H1 (cell line): ENCODE measurements around the gene PYCARD. TPM values are rescaled to one million over a fixed set of nuclear protein-coding genes. Genes with fewer than 3 reads are reported as not detected.

Source experiments
- BACH1 ChIP-seq: IDR thresholded peaks from 2 replicates; pipeline ENCODE4 v1.6.1; 2012; ENCODE audit warnings: low read length, improper control_type of control experiment
- BRCA1 ChIP-seq: IDR thresholded peaks from 2 replicates; pipeline ENCODE4 v1.6.1; 2012; ENCODE audit warnings: low read depth, low read length, improper control_type of control experiment
- CBX5 ChIP-seq: fragments of 300-800, 300-1000 bp; sonication (generic); IDR thresholded peaks from 2 replicates; pipeline ENCODE4 v1.7.1; 2016; ENCODE audit warnings: antibody characterized with exemption, low read length, low read depth
- CEBPB ChIP-seq: IDR thresholded peaks from 2 replicates; pipeline ENCODE4 v1.6.1; 2012; ENCODE audit warnings: low read depth, low read length
- CHD1 ChIP-seq: IDR thresholded peaks from 2 replicates; pipeline ENCODE4 v1.6.1; 2012; ENCODE audit warnings: low read depth, low read length, improper control_type of control experiment
- FOSL1 ChIP-seq: IDR thresholded peaks from 2 replicates; pipeline ENCODE4 v1.6.1; 2011; ENCODE audit warnings: mild to moderate bottlenecking, low read depth, low read length, moderate library complexity; ENCODE audit not compliant: insufficient read depth
- HDAC2 ChIP-seq, 2 experiments: fragments of 300-600 bp in 1 of 2; sonication (generic) in 1 of 2; IDR thresholded peaks; 2 replicates each; pipeline ENCODE4 v1.6.1; 2011 to 2012; ENCODE audit warnings: low read depth in 2 of 2, low read length in 2 of 2, mild to moderate bottlenecking in 2 of 2, moderate library complexity in 2 of 2, borderline replicate concordance in 1 of 2, inconsistent platforms in 1 of 2
- JUND ChIP-seq: IDR thresholded peaks from 2 replicates; pipeline ENCODE4 v1.6.1; 2011; ENCODE audit warnings: mild to moderate bottlenecking, improper control_type of control experiment, low read length
- KDM1A ChIP-seq: fragments of 200-600, 300-600 bp; sonication (generic); IDR thresholded peaks from 2 replicates; pipeline ENCODE4 v1.7.1; 2016; ENCODE audit warnings: mild to moderate bottlenecking, low read length, borderline replicate concordance
- NANOG ChIP-seq: IDR thresholded peaks from 2 replicates; pipeline ENCODE4 v1.6.1; 2011; ENCODE audit warnings: low read length, low read depth, mild to moderate bottlenecking, inconsistent platforms; ENCODE audit not compliant: insufficient read depth, poor library complexity, severe bottlenecking
- NRF1 ChIP-seq: IDR thresholded peaks from 2 replicates; pipeline ENCODE4 v1.6.1; 2011; ENCODE audit warnings: mild to moderate bottlenecking, low read depth, low read length, improper control_type of control experiment
- PHF8 ChIP-seq: fragments of 200-600 bp; sonication (generic); conservative IDR thresholded peaks from 2 replicates; pipeline ENCODE4 v1.7.1; 2012; ENCODE audit warnings: low read depth, mild to moderate bottlenecking, inconsistent platforms, low read length, moderate library complexity
- POLR2A ChIP-seq, 2 experiments: IDR thresholded peaks; 1 replicate in 1 of 2; 2 replicates in 1 of 2; pipeline ENCODE4 v1.6.1; 2011; ENCODE audit warnings: low read depth in 2 of 2, low read length in 2 of 2, mild to moderate bottlenecking in 2 of 2; ENCODE audit errors: control extremely low read depth in 1 of 2
- RAD21 ChIP-seq, 2 experiments: IDR thresholded peaks in 1 of 2; conservative IDR thresholded peaks in 1 of 2; 2 replicates each; pipeline ENCODE4 v1.6.1; 2011; ENCODE audit warnings: low read depth in 2 of 2, low read length in 2 of 2, improper control_type of control experiment in 1 of 2, inconsistent platforms in 1 of 2, mild to moderate bottlenecking in 1 of 2, moderate library complexity in 1 of 2
- RBBP5 ChIP-seq: IDR thresholded peaks from 2 replicates; pipeline ENCODE4 v1.7.1; 2012; ENCODE audit warnings: low read depth, mild to moderate bottlenecking, inconsistent platforms, low read length, moderate library complexity, borderline replicate concordance
- RNF2 ChIP-seq: fragments of 200-900, 300-1000 bp; sonication (generic); IDR thresholded peaks from 2 replicates; pipeline ENCODE4 v1.7.1; 2016; ENCODE audit warnings: borderline replicate concordance, low read depth, mild to moderate bottlenecking, antibody characterized with exemption, low read length; ENCODE audit not compliant: poor library complexity, severe bottlenecking; ENCODE audit errors: missing control alignments
- SIRT6 ChIP-seq: IDR thresholded peaks from one replicate; pipeline ENCODE4 v1.7.1; 2012; ENCODE audit warnings: low read length, inconsistent platforms
- SRF ChIP-seq: IDR thresholded peaks from 2 replicates; pipeline ENCODE4 v1.6.1; 2011; ENCODE audit warnings: mild to moderate bottlenecking, low read depth, low read length, moderate library complexity
- SUZ12 ChIP-seq: fragments of 200-600 bp; sonication (generic); IDR thresholded peaks from 2 replicates; pipeline ENCODE4 v1.6.1; 2012; ENCODE audit warnings: mild to moderate bottlenecking, inconsistent platforms, low read length, moderate library complexity, mixed read lengths
- TAF1 ChIP-seq: IDR thresholded peaks from 2 replicates; pipeline ENCODE4 v1.6.1; 2011; ENCODE audit warnings: mild to moderate bottlenecking, low read depth, low read length
- TAF7 ChIP-seq: optimal IDR thresholded peaks from 2 replicates; pipeline ENCODE3; 2011; ENCODE audit warnings: low read depth, mild to moderate bottlenecking, inconsistent platforms, low read length, moderate library complexity, borderline replicate concordance
- TBP ChIP-seq: IDR thresholded peaks from 2 replicates; pipeline ENCODE4 v1.6.1; 2011; ENCODE audit warnings: low read depth, low read length, improper control_type of control experiment
- TCF12 ChIP-seq: IDR thresholded peaks from 2 replicates; pipeline ENCODE4 v1.6.1; 2011; ENCODE audit warnings: low read depth, mild to moderate bottlenecking, low read length
- TEAD4 ChIP-seq: IDR thresholded peaks from 2 replicates; pipeline ENCODE4 v1.6.1; 2012; ENCODE audit warnings: low read depth, low read length, inconsistent platforms, mixed read lengths
- YY1 ChIP-seq: IDR thresholded peaks from 2 replicates; pipeline ENCODE4 v1.6.1; 2011; ENCODE audit warnings: low read depth, mild to moderate bottlenecking, low read length
- polyA plus RNA-seq, 7 experiments: library from polyadenylated mRNA; depleted of rRNA in 3 of 7; stranded (reverse) in 5 of 7; unstranded in 2 of 7; fragments of >200 nt in 5 of 7; fragments of 200-250 nt in 2 of 7; gene quantifications; 1 replicate in 5 of 7; 2 replicates in 1 of 7; 4 replicates in 1 of 7; pipeline versions ENCODE4 v1.2.1 to v1.2.3, GENCODE V29; 2011 to 2013; ENCODE audit warnings: missing spikeins in 2 of 7, mixed read lengths in 2 of 7
- total RNA-seq: library from RNA; stranded (reverse); fragmentation: NEBNext Ultra II Directional; extraction: Animal tissue kit (Norgen Biotek cat#: 25700); gene quantifications from 2 replicates; pipeline ENCODE4 v1.2.1, GENCODE V29; 2021

PYCARD gene
- total and polyA plus RNA-seq, 2 of the 8 experiments (the other 6 are each of a cell fraction or from before 2014, with no cell fraction given) = 29.9 to 77.9 TPM

GRCh38 chr16:31179747-31180459 lies 22.7 kb downstream of the PYCARD start, which contains the start of gene FUS (continued):
- TF ChIP-seq HDAC2 (IDR thresholded peaks at IDR 0.05; ENCODE audit: borderline replicate concordance in 1 of 2, low read depth in 2 of 2, low read length in 2 of 2) (no peak; a peak in 2 of 4 replicates), BACH1 (no peak; the same call in 1 of the 2 replicates), POLR2A (IDR thresholded peaks at IDR 0.05; ENCODE audit: control extremely low read depth in 1 of 2, low read depth in 2 of 2, low read length in 2 of 2) (peak; percentile 100), NRF1 (0 out of 2 replicates have a peak, but pooled peaks have one; percentile 29), SUZ12 (no peak), JUND (peak; percentile 98), TAF1 (peak; percentile 100), TBP (peak; percentile 99), CHD1 (peak; percentile 98), KDM1A (no peak), RNF2 (no peak), CBX5 (no peak), TAF7 (peak; percentile 100), RBBP5 (no peak; the same call in 1 of the 2 replicates), BRCA1 (0 out of 2 replicates have a peak, but pooled peaks have one; percentile 18), SRF (no peak), NANOG (no peak), FOSL1 (no peak), PHF8 (peak; percentile 98), TCF12 (no peak), YY1 (peak; percentile 93), RAD21 (IDR thresholded peaks at IDR 0.05 in 1 of 2, conservative IDR thresholded peaks at IDR 0.05 in 1 of 2; ENCODE audit: low read depth in 2 of 2, low read length in 2 of 2) (no peak), TEAD4 (no peak), SIRT6 (peak; percentile 26), CEBPB (no peak)
